HUDEP-2 (cell line): ENCODE results near the gene CAPN9.
A peak's percentile ranks its signal among the peaks of the same experiment; 100 is the strongest.

Experiments used
- DNase-seq, 76 experiments: peaks; one replicate each; lab custom pipeline; 2025; ENCODE audit not compliant: unreplicated experiment in 76 of 76; lab: John Stamatoyannopoulos, UW

The CAPN9 gene

GRCh38 chr1:230745071-230745470, 2.1 kb upstream of the CAPN9 start:
- no peak for DNase-seq

- DNase-seq: no peak
Observed at GRCh38 chr1:230746617-230747016, 571 bp upstream of the CAPN9 start.

GRCh38 chr1:230747890-230748800, 957 bp downstream of the CAPN9 start:
- DNase-seq: no peak

- DNase-seq: no peak
Observed at GRCh38 chr1:230749150-230749549, 2.0 kb downstream of the CAPN9 start.

GRCh38 chr1:230749635-230750034, 2.4 kb downstream of the CAPN9 start:
- no peak for DNase-seq

GRCh38 chr1:230750576-230750975, 3.4 kb downstream of the CAPN9 start:
- no peak for DNase-seq

GRCh38 chr1:230750986-230751625, 3.9 kb downstream of the CAPN9 start:
- DNase-seq: no peak

GRCh38 chr1:230752407-230752806, 5.2 kb downstream of the CAPN9 start:
- DNase-seq: no peak

GRCh38 chr1:230753191-230753585, 6.0 kb downstream of the CAPN9 start:
- DNase-seq: no peak

GRCh38 chr1:230753586-230754251, 6.5 kb downstream of the CAPN9 start:
- DNase-seq: peak in 23 of 76 experiments; percentile 2 to 41 (median 13)

GRCh38 chr1:230754796-230755195, 7.6 kb downstream of the CAPN9 start:
- peak in 11 of 76 experiments; percentile 4 to 26 (median 11) for DNase-seq

GRCh38 chr1:230757856-230758708, 10.9 kb downstream of the CAPN9 start:
- DNase-seq: no peak

- DNase-seq: peak in 2 of 76 experiments; percentile 3 to 6
Observed at GRCh38 chr1:230758709-230759368, 11.7 kb downstream of the CAPN9 start.

- no peak for DNase-seq
Observed at GRCh38 chr1:230759369-230760065, 12.3 kb downstream of the CAPN9 start.

GRCh38 chr1:230760360-230760827, 13.2 kb downstream of the CAPN9 start:
- no peak for DNase-seq

GRCh38 chr1:230761443-230762167, 14.4 kb downstream of the CAPN9 start:
- DNase-seq: no peak

- DNase-seq: no peak
Observed at GRCh38 chr1:230763927-230764591, 16.9 kb downstream of the CAPN9 start.

- no peak for DNase-seq
Observed at GRCh38 chr1:230766318-230766717, 19.1 kb downstream of the CAPN9 start.
